WTC11 (cell line): ENCODE results near the gene MALAT1. TPM values are rescaled to one million over a fixed set of nuclear protein-coding genes. Genes with fewer than 3 reads are reported as not detected.

Experiments
- ATAC-seq: fragments of 200-7000 bp; cut with Tn5 transposase; 2 replicates; pipeline ENCODE4 v1.10.0; 2021; ENCODE audit warnings: mild to moderate bottlenecking, moderate library complexity
- CTCF ChIA-PET: fragments of 300-600 bp; sonication (Branson Sonifier 250); formaldehyde crosslinking; loops from one replicate; lab custom pipeline; 2021; ENCODE audit warnings: antibody characterized with exemption; lab: Charles Lee
- POLR2A ChIA-PET: fragments of 350-600 bp; sonication (Branson Sonifier 250); formaldehyde crosslinking; loops from one replicate; lab custom pipeline; 2021; ENCODE audit warnings: antibody characterized with exemption; lab: Charles Lee
- DNase-seq: peaks from one replicate; pipeline ENCODE4 v3.0.0; 2021; ENCODE audit warnings: low spot score
- H3K27ac Mint-ChIP-seq: 2 replicates; pipeline ENCODE4 v1.8.0; 2021; ENCODE audit warnings: mixed read lengths
- H3K27me3 Mint-ChIP-seq: 2 replicates; pipeline ENCODE4 v1.8.0; 2021; ENCODE audit warnings: low read depth, mild to moderate bottlenecking, moderate library complexity, mixed read lengths
- H3K36me3 Mint-ChIP-seq: 2 replicates; pipeline ENCODE4 v1.8.0; 2021; ENCODE audit warnings: mixed read lengths
- H3K4me1 Mint-ChIP-seq: 2 replicates; pipeline ENCODE4 v1.8.0; 2022; ENCODE audit warnings: mixed read lengths
- H3K4me3 Mint-ChIP-seq: 2 replicates; pipeline ENCODE4 v1.8.0; 2021; ENCODE audit warnings: mild to moderate bottlenecking, moderate library complexity, mixed read lengths
- H3K9me3 Mint-ChIP-seq: 2 replicates; pipeline ENCODE4 v1.8.0; 2021; ENCODE audit warnings: mixed read lengths
- CDX4 ChIP-seq: fragments of 250-450 bp; sonication (Bioruptor Pico); IDR thresholded peaks from 2 replicates; pipeline ENCODE4 v1.9.0; 2021; ENCODE audit warnings: moderate library complexity, mild to moderate bottlenecking, inconsistent platforms, borderline replicate concordance
- CTCF ChIP-seq: fragments of 200-600 bp; IDR thresholded peaks from 2 replicates; pipeline ENCODE4 v1.8.0; 2022; ENCODE audit warnings: antibody characterized with exemption
- E2F5 ChIP-seq: sonication (generic); formaldehyde crosslinking; IDR thresholded peaks from 2 replicates; pipeline ENCODE4 v1.8.1; 2022; ENCODE audit warnings: mild to moderate bottlenecking, moderate library complexity, missing genetic modification reagents
- ELF4 ChIP-seq: sonication (generic); formaldehyde crosslinking; IDR thresholded peaks from 2 replicates; pipeline ENCODE4 v1.8.1; 2022; ENCODE audit warnings: low read depth, mild to moderate bottlenecking, moderate library complexity, missing genetic modification reagents
- EMX1 ChIP-seq: fragments of 250-450 bp; sonication (Bioruptor Pico); IDR thresholded peaks from 2 replicates; pipeline ENCODE4 v1.8.0; 2021; ENCODE audit warnings: mild to moderate bottlenecking
- FOXJ3 ChIP-seq: sonication (generic); formaldehyde crosslinking; IDR thresholded peaks from 2 replicates; pipeline ENCODE4 v1.9.0; 2021; ENCODE audit warnings: missing genetic modification reagents, mild to moderate bottlenecking, borderline replicate concordance
- HMGA2 ChIP-seq: fragments of 250-450 bp; sonication (Bioruptor Pico); IDR thresholded peaks from 2 replicates; pipeline ENCODE4 v1.4.0; 2021; ENCODE audit warnings: mild to moderate bottlenecking, moderate library complexity
- HMGXB4 ChIP-seq: sonication (generic); formaldehyde crosslinking; IDR thresholded peaks from 2 replicates; pipeline ENCODE4 v1.8.1; 2023; ENCODE audit warnings: mild to moderate bottlenecking, moderate library complexity, missing genetic modification reagents
- MAX ChIP-seq: sonication (generic); formaldehyde crosslinking; IDR thresholded peaks from 2 replicates; pipeline ENCODE4 v1.8.0; 2022; ENCODE audit warnings: mild to moderate bottlenecking, missing genetic modification reagents
- PREB ChIP-seq: sonication (generic); formaldehyde crosslinking; IDR thresholded peaks from 2 replicates; pipeline ENCODE4 v1.8.1; 2022; ENCODE audit warnings: mild to moderate bottlenecking, missing genetic modification reagents, moderate library complexity, borderline replicate concordance
- SP1 ChIP-seq: sonication (generic); formaldehyde crosslinking; conservative IDR thresholded peaks from 2 replicates; pipeline ENCODE4 v1.8.1; 2022; ENCODE audit warnings: missing genetic modification reagents
- ZNF121 ChIP-seq: sonication (generic); formaldehyde crosslinking; IDR thresholded peaks from 2 replicates; pipeline ENCODE4 v1.8.0; 2023; ENCODE audit warnings: missing genetic modification reagents
- ZNF232 ChIP-seq: sonication (generic); formaldehyde crosslinking; IDR thresholded peaks from 2 replicates; pipeline ENCODE4 v1.8.0; 2022; ENCODE audit warnings: mild to moderate bottlenecking, missing genetic modification reagents
- ZNF423 ChIP-seq: fragments of 250-450 bp; sonication (Bioruptor Pico); IDR thresholded peaks from 2 replicates; pipeline ENCODE4 v2.1.2; 2022; ENCODE audit warnings: mild to moderate bottlenecking, moderate library complexity
- ZNF671 ChIP-seq: fragments of 250-450 bp; sonication (Bioruptor Pico); IDR thresholded peaks from 2 replicates; pipeline ENCODE4 v1.8.0; 2021; ENCODE audit warnings: mild to moderate bottlenecking
- total RNA-seq: library from RNA; stranded (reverse); gene quantifications from 3 replicates; pipeline ENCODE4 v1.2.3, GENCODE V29; 2021

MALAT1 gene
- total RNA-seq, 1 experiment from 2014 or later = 1,830 TPM

GRCh38 chr11:65545853-65546216, 47.0 kb downstream of the MALAT1 start:
- DNase-seq (no peak), ATAC-seq (no peak)
- Mint-ChIP-seq H3K4me1 (peaks cover 16% of the 10 kb centered on the region), H3K36me3 (no peaks in the 10 kb centered on the region), H3K27ac (no peak overlapping the region), H3K9me3 (no peaks in the 10 kb centered on the region), H3K27me3 (peaks cover 90% of the 10 kb centered on the region), H3K4me3 (peak overlapping the region; percentile 66)
- ChIA-PET POLR2A (no interaction called here), CTCF (interaction anchor here (0.6 to 10.3 kb wide), 7 partner anchors 11 to 48 kb away, joined by 3 to 270 read pairs (median 5); partner anchors contain the start of genes FAM89B, LTBP3 and ZNRD2)
- TF ChIP-seq FOXJ3 (CRISPR knock-in tag) = no peak
- TF ChIP-seq ELF4 = no peak
- no peak for TF ChIP-seq HMGA2 (CRISPR knock-in tag)
- no peak for TF ChIP-seq EMX1
- TF ChIP-seq HMGXB4 (CRISPR knock-in tag) = no peak
- no peak for TF ChIP-seq ZNF121
- no peak for TF ChIP-seq E2F5
- no peak for TF ChIP-seq ZNF423 (CRISPR knock-in tag)

- Mint-ChIP-seq H3K4me1 (peaks cover 18% of the 10 kb centered on the region), H3K27me3 (peaks cover 95% of the 10 kb centered on the region), H3K9me3 (no peaks in the 10 kb centered on the region), H3K4me3 (peak overlapping the region; percentile 66), H3K36me3 (no peaks in the 10 kb centered on the region), H3K27ac (no peak overlapping the region)
- peak; percentile 78 for ATAC-seq
- CTCF ChIA-PET = interaction anchor here (0.6 to 10.3 kb wide), 17 partner anchors 8 to 1646 kb away, joined by 3 to 270 read pairs (median 4); partner anchors contain the start of genes FAM89B, LTBP3 and ZNRD2
- no peak for TF ChIP-seq CDX4 (CRISPR knock-in tag)
- 0 out of 2 replicates have a peak, but pooled peaks have one; percentile 41 for TF ChIP-seq ZNF232 (CRISPR knock-in tag)
- TF ChIP-seq ZNF671 (CRISPR knock-in tag) = no peak
- TF ChIP-seq MAX (CRISPR knock-in tag) = peak; percentile 37
- TF ChIP-seq SP1 (CRISPR knock-in tag) = peak; percentile 70; the same call in 1 of the 2 replicates
- POLR2A ChIA-PET = no interaction called here
- DNase-seq = peak; percentile 99
These were observed 47.5 kb downstream of the MALAT1 start for GRCh38 chr11:65546217-65546958.

GRCh38 chr11:65547446-65548125, 48.7 kb downstream of the MALAT1 start:
- DNase-seq (peak; percentile 52), ATAC-seq (no peak; the same call in 1 of the 2 replicates)
- ChIA-PET CTCF (interaction anchor here (0.6 to 10.3 kb wide), 9 partner anchors 10 to 577 kb away, joined by 3 to 270 read pairs (median 7); partner anchors contain the start of genes FAM89B, LTBP3 and ZNRD2), POLR2A (no interaction called here)
- Mint-ChIP-seq H3K4me1 (peaks cover 29% of the 10 kb centered on the region), H3K27me3 (peaks cover 98% of the 10 kb centered on the region), H3K9me3 (no peaks in the 10 kb centered on the region), H3K27ac (no peak overlapping the region), H3K4me3 (peak overlapping the region; percentile 16; the same call in 1 of the 2 replicates), H3K36me3 (no peaks in the 10 kb centered on the region)
- TF ChIP-seq CTCF (peak; percentile 41; the same call in 1 of the 2 replicates), PREB (no peak)
